Neural crest cell (in vitro differentiated cells): ENCODE data around the gene HIKESHI. TPM values are rescaled to one million over a fixed set of nuclear protein-coding genes. Genes with fewer than 3 reads are reported as not detected.
A peak's percentile ranks its signal among the peaks of the same experiment; 100 is the strongest.
"Not testable (repeated sequence)": the region's sequence is repeated elsewhere in the genome, so short reads cannot be mapped to it uniquely, and the experiment has no call there.

Experiments used
- DNase-seq: peaks from one replicate; pipeline ENCODE4 v3.0.0; 2021; ENCODE audit warnings: low read depth, mixed read lengths, low spot score
- H3K27ac Mint-ChIP-seq: one replicate; pipeline ENCODE4 v1.8.0; 2021; ENCODE audit warnings: mild to moderate bottlenecking, mixed read lengths; ENCODE audit not compliant: unreplicated experiment
- H3K27me3 Mint-ChIP-seq: 2 replicates; pipeline ENCODE4 v1.8.0; 2021; ENCODE audit warnings: low read depth, mild to moderate bottlenecking, mixed read lengths
- H3K36me3 Mint-ChIP-seq: 2 replicates; pipeline ENCODE4 v1.8.0; 2021; ENCODE audit warnings: low read depth, mild to moderate bottlenecking, mixed read lengths
- H3K4me1 Mint-ChIP-seq: 2 replicates; pipeline ENCODE4 v1.8.0; 2021; ENCODE audit warnings: mixed read lengths
- H3K4me3 Mint-ChIP-seq: one replicate; pipeline ENCODE4 v1.8.0; 2021; ENCODE audit warnings: mild to moderate bottlenecking, mixed read lengths
- H3K9me3 Mint-ChIP-seq: 2 replicates; pipeline ENCODE4 v1.8.0; 2021; ENCODE audit warnings: mixed read lengths
- total RNA-seq: library from RNA; stranded (reverse); gene quantifications from 2 replicates; pipeline ENCODE4 v1.2.1, GENCODE V29; 2021
- TF ChIP-seq, protein P1 (sequence below): fragments of 200-600 bp; sonication (generic); conservative IDR thresholded peaks from 2 replicates; pipeline ENCODE4 v1.5.0; 2021; ENCODE audit warnings: antibody characterized with exemption, mild to moderate bottlenecking

The HIKESHI gene
- total RNA-seq, 1 donor from 2014 or later, result 56.7 TPM

DNA sequence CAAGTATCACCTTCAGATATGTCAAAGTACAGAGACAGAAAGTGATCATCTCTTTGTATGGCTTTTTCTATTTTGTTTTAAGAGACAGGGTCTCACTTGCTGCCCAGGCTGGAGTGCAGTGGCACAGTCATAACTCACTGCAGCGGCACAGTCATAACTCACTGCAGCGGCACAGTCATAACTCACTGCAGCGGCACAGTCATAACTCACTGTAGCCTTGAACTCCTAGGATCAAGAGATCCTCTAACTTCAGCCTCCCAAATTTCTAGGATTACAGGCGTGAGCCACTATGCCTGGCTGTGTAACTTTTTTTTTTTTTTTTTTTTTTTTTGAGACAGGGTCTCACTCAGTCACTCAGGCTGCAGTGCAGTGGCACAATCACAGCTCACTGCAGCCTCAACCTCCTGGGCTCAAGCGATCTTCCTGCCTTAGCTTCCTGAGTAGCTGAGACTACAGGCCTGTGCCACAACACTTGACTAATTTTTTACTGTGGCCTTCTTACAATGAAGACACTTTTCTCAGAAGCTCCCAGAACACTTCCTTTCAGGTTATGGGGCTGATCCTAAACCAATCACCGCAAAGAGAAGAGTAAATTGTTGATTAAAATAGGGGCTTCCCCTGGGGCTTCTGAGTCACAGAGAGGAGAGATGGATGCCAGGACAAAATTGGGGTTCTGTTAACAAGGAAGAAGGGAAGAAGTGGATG, 9.0 kb upstream of the HIKESHI start:
- H3K9me3 Mint-ChIP-seq, result no peaks in the 10 kb centered on the region
- no peaks in the 10 kb centered on the region for H3K4me1 Mint-ChIP-seq
- TF ChIP-seq, protein P1, sequence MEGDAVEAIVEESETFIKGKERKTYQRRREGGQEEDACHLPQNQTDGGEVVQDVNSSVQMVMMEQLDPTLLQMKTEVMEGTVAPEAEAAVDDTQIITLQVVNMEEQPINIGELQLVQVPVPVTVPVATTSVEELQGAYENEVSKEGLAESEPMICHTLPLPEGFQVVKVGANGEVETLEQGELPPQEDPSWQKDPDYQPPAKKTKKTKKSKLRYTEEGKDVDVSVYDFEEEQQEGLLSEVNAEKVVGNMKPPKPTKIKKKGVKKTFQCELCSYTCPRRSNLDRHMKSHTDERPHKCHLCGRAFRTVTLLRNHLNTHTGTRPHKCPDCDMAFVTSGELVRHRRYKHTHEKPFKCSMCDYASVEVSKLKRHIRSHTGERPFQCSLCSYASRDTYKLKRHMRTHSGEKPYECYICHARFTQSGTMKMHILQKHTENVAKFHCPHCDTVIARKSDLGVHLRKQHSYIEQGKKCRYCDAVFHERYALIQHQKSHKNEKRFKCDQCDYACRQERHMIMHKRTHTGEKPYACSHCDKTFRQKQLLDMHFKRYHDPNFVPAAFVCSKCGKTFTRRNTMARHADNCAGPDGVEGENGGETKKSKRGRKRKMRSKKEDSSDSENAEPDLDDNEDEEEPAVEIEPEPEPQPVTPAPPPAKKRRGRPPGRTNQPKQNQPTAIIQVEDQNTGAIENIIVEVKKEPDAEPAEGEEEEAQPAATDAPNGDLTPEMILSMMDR, result no peak
- no peak overlapping the region for H3K27ac Mint-ChIP-seq
- H3K4me3 Mint-ChIP-seq, result no peak overlapping the region
- DNase-seq, result no peak
- H3K36me3 Mint-ChIP-seq, result no peaks in the 10 kb centered on the region
- no peaks in the 10 kb centered on the region for H3K27me3 Mint-ChIP-seq

DNA sequence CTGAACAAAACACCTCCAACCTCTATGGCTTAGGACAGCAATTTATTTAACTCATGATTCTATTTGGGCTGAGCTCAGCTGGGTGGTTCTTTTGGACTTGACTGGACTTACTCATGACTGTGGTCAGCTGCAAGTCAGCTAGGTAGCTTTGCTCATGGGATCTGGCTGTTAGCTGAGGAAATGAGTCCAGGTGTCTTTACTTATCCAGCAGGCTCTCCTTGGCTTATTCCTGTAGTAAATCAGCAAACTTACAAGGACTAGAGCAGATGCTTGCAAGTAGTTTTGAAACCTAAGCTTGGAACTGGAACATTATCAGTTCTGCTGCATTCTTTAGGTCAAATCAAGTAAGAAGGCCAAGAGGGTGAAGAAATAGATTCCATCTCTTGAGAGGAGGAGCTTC, 8.0 kb upstream of the HIKESHI start:
- Mint-ChIP-seq H3K27me3 (no peaks in the 10 kb centered on the region), H3K4me3 (no peak overlapping the region), H3K36me3 (no peaks in the 10 kb centered on the region), H3K9me3 (no peaks in the 10 kb centered on the region), H3K4me1 (no peaks in the 10 kb centered on the region), H3K27ac (no peak overlapping the region)
- DNase-seq, result no peak
- TF ChIP-seq, protein P1, result no peak

DNA sequence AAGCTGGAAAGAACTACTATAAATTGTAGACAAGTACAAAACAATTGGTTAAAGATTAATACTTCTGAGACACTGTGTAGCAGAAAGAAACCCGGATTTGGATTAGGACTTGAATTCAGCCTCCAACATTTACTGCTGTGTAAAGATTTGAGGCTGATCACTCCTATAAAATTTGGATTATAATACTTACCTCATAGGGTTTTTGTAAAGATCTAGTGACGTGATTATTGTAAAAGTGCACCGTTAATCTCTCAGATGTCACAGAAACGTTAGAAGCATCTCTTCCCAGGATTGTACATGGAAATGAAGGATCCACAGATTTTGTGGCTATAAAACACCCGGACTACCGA, 323 bp upstream of the HIKESHI start:
- no peaks in the 10 kb centered on the region for H3K27me3 Mint-ChIP-seq
- TF ChIP-seq, protein P1, result no peak
- H3K4me3 Mint-ChIP-seq, result peak overlapping the region; percentile 99
- H3K4me1 Mint-ChIP-seq, result peaks cover 32% of the 10 kb centered on the region
- no peaks in the 10 kb centered on the region for H3K9me3 Mint-ChIP-seq
- peak overlapping the region; percentile 98 for H3K27ac Mint-ChIP-seq
- no peak for DNase-seq
- H3K36me3 Mint-ChIP-seq, result peaks cover 12% of the 10 kb centered on the region

DNA sequence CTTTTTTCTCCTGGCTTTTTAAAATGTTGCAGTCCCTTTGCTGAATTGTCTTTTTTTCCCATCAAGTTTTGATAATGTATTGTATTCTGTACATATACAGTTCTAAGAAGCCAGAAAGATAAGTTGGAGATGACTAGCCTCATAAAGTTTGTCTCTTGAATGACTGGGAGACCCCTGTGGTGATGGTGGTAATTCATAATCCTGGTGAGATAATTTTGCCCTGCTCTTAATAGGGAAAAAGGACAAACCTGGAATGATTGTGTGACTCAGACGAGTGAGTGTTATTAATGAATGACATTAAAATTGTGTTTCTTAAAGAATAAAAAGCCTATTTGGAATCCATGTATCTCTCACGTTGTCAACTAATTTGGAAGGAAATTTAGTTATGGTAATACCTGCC, 1.2 kb downstream of the HIKESHI start:
- H3K4me3 Mint-ChIP-seq, result peak overlapping the region; percentile 99
- no peaks in the 10 kb centered on the region for H3K9me3 Mint-ChIP-seq
- H3K27me3 Mint-ChIP-seq, result no peaks in the 10 kb centered on the region
- TF ChIP-seq, protein P1, result no peak
- peaks cover 12% of the 10 kb centered on the region for H3K36me3 Mint-ChIP-seq
- no peak overlapping the region for H3K27ac Mint-ChIP-seq
- no peak for DNase-seq
- H3K4me1 Mint-ChIP-seq, result peaks cover 32% of the 10 kb centered on the region

DNA sequence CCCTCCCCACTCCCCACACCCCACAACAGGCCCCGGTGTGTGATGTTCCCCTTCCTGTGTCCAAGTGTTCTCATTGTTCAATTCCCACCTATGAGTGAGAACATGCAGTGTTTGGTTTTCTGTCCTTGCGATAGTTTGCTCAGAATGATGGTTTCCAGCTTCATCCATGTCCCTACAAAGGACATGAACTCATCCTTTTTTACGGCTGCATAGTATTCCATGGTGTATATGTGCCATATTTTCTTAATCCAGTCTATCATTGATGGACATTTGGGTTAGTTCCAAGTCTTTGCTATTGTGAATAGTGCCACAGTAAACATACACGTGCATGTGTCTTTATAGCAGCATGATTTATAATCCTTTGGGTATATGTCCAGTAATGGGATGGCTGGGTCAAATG, 6.7 kb downstream of the HIKESHI start:
- H3K27ac Mint-ChIP-seq, H3K27me3 Mint-ChIP-seq, H3K9me3 Mint-ChIP-seq, DNase-seq, H3K4me3 Mint-ChIP-seq, H3K4me1 Mint-ChIP-seq: not testable (repeated sequence)
- peaks cover 45% of the 10 kb centered on the region for H3K36me3 Mint-ChIP-seq

DNA sequence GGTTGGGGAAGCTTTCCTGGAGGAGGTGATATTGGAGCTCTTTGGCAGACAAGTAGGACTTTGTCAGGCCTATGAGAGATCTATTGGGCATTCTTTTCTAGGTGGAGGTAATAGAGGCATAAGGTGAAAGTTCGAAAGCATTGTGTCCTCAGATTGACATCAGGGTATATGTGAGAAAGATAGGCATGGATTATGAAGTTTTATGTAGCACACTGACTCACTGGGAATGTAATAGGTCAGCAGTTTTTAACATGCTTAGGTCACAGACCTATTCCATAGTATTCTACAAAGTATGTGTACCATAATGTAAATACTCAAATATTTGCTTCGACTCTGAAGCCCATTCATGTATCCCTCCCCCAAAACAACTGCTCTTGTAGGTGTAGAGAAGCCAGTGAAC, 11.8 kb downstream of the HIKESHI start:
- DNase-seq, result no peak
- H3K36me3 Mint-ChIP-seq, result peaks cover 43% of the 10 kb centered on the region
- H3K27ac Mint-ChIP-seq, result no peak overlapping the region
- no peak overlapping the region for H3K4me3 Mint-ChIP-seq
- H3K9me3 Mint-ChIP-seq, result no peaks in the 10 kb centered on the region
- TF ChIP-seq, protein P1, result no peak
- no peaks in the 10 kb centered on the region for H3K4me1 Mint-ChIP-seq
- H3K27me3 Mint-ChIP-seq, result no peaks in the 10 kb centered on the region
